GM21825 (cell line): ENCODE results near the gene RPL5.
A peak's percentile ranks its signal among the peaks of the same experiment; 100 is the strongest.

Experiments used
- ATAC-seq: cut with Tn5 transposase; IDR thresholded peaks from one replicate; pipeline ENCODE4 v1.9.1; 2021; ENCODE audit warnings: mild to moderate bottlenecking, moderate library complexity; ENCODE audit not compliant: unreplicated experiment

RPL5 gene

DNA sequence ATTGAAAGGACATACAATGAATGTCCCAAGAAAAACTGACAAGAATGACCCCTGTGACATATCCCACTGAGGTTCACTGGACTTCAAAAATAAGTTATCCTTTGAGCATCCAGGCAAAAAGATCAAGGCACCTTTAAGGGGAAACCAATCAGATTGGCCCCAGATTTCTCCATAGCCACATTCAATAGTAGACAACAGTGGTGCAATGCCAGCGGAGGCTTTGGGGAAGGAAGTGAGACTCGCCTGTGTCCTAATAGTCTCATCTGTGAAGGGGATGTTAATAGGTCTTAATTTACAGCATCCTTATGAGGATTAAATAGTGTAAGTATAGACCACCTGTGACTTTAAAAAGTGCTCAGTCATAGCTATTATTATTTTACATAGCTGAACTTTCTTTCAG lies 21.5 kb downstream of the RPL5 start:
- ATAC-seq, result no peak

DNA sequence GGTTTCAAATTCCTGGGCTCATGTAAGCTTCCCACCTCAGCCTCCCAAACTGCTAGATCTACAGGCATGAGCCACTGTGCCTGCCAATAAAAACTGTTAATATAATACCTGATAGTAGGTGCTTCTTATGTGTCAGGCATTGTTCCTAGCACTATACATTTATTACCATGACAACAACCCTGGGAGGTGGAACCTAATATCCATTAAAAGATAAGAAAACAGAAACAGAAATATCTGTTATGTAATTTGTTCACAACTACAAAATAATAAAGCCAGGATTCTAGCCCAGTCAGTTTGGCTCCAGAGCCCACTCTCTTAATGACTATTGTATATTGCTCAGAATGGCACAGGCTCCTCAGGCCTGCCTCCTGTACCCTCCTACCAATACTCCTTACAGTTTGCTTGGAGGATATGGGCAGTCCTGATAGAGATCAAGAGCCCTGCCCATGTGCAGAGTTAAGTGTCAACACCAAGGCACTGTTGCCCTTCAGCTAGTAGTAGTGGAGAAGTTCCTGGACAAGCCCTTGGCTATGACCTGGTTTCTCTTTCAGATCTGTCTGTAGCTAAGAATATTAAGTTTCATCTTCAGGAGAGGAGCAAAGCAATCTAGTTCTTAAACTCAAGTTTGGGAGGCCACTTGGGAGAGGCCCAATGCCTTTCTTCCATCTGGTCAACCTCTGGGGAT lies 22.4 kb downstream of the RPL5 start:
- no peak for ATAC-seq

DNA sequence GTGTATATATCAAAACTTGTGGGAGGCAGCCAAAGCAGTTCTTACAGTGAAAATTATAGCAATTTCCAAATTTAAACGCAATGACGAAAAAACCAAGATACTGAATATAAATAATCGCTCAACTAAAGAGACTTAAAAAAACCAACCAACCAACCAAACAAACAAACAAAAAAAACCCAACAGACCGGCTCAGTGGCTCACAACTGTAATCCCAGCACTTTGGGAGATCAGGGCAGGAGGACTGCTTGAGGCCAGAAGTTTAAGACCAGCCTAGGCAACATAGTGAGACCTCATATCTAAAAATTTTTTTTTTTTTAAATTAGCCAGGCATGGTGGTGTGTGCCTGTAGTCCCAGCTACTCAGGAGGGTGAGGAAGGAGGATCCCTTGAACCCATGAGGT lies 23.4 kb downstream of the RPL5 start:
- ATAC-seq, result no peak

DNA sequence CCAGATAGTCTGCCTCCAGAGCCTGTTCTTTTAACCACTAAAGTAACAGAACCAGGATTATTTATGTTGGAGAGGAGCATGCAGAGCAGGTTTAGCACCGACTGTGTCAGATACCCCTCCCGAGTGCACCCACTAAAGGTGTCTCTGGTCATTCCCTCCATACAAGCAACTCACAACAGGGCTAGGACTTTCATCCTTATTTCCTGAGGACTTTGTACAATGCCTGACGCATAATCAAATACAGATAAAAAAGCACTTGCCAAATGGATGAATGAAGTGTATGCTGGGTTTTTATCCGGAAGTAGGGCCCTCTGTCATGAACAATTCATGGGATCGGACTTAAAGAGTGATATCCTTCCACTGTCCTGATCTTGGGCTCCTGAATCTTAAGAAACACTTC lies 26.0 kb downstream of the RPL5 start:
- no peak for ATAC-seq

DNA sequence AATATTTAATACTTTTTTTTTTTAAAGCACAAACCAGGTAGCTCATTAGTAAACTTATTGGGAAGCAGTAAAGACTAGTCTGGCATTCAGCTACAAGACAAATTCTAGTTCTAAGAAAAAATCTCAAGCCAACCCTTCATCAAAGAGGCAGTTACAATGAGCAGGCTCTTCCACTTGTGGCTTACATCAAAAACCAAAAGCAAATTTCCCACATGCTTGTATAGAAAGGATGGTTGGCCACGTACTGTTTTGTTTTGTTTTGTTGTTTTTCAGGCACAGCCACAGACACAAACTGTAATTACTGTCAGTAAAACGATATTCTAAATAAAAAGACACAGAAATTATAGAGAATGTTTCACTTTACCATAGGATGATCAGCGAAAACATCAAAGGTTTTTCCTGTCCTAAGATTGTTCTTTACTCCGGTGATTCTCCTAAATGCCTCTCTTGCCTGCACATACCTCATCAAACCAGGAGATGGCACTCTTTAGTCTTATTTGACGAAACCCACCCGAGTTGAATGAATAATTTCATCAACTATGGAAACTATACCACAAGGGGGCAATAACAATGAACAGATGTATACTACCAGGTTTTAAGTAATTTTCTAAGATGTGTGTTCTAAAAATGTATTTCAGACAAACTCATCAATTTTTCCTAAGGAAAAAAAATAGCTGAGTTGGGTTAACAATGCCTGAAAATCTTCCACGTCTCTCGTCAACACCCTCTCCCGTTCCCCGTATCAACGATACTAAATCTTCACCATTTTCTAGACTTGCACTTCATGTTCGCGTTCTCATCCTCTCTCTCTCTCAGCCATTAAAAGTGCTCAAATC lies 26.9 kb downstream of the RPL5 start:
- no peak for ATAC-seq

DNA sequence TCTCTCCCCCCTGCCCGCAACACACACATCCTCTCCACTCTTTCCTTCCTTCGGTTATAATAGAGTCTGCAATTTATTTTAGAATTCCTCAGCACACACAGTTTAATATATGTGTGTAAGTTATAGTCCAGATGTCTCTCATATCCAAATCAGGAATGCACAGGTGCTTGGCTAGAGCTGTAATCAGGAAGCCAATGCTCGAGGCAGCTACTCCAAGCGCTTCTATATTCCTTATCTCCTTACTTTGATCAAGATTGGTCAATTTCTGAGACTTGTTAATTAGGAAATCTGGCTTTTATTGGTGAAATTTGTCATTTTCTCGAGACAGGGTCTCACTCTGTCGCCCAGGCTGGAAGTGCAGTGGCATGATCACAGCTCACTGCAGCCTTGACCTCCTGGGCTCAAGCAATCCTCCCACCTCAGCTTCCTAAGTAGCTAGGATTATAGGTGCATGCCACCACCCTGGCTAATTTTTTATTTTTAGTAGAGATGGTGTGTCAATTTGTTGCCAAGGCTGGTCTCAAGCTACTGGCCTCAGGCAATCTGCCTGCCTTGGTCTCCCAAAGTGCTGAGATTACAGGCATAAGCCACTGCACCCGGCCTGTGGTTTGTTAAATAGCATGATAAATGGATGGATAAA lies 27.7 kb downstream of the RPL5 start:
- ATAC-seq, result no peak

DNA sequence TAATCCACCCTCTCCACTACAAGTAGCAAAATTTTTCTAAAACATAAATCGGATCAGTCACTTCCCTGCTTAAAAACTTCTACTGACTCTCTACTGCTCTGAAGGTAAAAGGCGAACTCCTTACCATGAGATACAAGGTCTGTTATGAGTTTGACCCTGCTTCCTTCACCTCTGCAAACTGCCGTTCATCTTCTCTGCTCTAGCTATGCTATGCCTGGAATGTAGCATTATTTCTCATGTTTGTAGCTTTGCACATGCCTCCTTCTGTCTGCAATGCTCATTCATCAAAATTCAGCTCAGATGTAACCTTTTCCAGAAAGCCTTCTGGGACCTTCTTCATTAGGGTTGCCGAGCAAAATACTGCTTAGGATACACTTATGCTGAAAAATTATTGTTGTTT lies 30.8 kb downstream of the RPL5 start:
- ATAC-seq, result no peak

DNA sequence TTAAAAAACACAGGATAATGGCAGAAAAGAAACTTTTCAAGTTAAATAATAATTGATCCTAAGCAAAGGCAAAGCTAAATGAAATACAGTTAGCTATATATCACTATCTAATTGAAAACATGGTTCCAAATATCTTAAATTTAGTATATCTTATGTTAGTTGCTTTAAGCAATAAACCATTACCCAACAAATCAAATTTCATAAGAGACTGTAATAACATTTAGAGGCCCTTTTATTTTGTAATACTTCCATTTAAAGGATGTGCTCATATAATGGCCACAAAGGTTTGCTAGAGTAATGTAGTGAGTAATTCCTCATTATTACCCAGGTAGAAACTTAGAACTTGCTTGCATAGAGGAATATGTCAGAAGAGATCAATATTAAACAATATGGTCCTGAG lies 32.3 kb downstream of the RPL5 start:
- no peak for ATAC-seq

DNA sequence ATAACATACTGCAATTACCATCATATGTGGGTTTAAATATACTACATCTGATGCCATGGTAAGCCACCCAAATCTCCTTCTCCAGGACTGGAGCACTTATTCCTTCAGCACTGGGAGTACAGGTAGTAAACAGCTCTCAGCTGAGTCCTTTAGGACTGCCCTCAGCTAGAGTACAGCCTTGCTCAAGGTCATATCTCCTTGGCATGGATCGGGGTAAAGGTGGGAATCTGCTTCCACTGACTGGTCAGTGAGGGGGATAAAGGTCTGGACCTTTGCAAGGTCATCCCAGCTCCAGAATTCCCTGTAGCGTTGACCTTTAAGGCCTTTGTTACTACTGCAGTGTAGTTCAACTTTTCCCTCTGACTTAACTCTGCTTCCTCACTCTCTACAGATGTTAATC lies 38.8 kb downstream of the RPL5 start:
- ATAC-seq, result no peak

DNA sequence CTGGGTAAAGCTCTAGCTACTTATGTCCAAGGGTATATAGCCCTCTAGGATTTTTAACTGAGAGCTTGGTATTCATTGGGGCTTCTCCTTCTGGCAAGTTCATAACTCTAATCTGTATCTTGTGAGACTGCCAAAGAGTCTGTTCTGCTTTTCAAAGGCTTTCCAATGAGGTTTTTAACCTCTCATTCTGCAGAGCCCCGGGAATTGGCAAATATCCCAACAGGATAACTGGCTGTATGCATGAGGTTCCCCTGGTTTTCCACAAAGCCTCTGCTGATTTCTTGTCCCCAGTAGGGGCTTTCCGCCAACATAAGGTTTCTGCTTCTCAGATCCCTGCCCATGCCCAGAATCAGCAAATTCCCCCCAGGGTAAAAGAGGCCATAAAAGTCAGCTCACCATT lies 40.9 kb downstream of the RPL5 start:
- ATAC-seq, result no peak

DNA sequence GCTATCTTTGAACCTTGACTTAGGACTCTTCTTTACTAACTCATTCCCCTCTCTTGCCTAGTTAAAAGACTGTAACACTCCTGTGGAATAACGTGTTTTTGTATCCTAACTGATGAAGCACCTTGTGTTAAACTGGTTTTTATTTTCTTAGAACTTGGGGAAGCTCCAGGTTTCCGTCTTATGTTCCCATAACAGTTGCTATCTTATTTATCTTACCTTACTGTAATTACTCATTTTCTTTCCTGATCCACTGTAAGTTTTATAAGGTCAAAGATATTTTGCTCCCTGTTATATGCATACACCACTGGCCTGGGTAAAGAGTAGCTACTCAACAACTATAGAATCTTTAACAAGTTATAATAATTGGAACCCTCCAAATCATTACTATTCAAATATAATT lies 43.1 kb downstream of the RPL5 start:
- ATAC-seq, result no peak

DNA sequence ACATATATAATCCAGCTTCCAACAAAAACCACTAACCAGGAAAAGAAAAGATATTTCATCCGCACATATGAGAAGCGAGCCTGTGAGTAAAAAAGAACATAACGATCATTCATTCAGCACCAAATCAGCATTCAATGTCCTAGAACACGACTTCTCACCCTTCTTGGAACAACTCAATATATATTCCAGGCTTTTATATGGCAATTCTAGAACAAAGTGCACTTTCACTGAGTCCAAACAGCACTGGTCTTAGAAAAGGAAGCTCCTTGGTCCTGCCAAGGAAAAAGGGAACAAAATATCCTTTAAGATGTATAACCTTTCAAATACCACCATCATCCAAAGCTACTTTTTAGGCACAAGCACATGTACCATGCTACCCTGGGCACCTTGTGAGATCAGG lies 44.5 kb downstream of the RPL5 start:
- ATAC-seq, result no peak

DNA sequence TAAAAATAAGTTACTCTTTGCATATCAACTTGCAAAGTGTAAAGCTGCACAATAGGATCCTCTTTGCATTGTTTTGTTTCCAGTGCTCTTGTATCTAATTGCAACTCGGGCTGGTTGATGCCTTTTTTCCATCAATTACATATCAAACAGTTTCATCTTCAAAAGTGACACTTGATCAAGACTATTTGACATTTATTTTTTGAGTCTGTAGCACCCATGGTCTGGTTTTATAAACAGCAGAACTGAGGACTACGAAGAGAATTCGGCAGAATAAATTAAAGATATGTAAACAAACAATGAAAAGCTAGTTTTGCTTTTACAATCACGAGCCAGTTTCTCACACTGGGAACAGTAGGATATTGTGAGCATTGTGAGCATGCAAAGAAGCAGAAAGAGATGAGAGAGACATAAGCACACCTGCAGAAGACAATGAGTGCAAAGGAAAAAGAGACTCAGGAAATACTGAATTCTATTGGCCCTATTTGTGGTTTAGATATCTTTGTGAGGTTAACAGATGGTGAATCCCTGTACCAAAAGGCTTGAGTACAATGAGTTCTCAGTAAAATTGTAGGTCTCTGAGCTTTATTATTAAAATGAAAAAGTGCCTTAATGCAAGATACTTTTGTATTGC lies 45.4 kb downstream of the RPL5 start:
- ATAC-seq, result no peak

DNA sequence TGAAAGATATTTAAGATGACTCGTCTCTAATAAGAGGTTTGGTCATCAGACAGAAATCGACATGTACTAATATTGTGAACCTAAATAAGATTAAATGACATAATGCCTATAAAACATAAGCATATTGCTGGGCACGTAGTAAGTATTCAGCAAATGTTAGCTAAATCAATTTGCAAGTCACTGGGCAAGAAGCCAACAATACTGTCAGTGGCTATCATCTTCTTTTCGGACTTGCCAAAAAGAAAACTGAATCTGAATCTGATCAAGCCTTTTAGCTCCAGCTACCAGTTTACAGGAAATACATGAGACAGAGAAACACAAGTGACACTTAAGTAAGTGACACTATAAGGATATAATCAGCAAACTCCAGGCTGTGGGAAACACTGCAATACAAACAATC lies 46.0 kb downstream of the RPL5 start:
- no peak for ATAC-seq

DNA sequence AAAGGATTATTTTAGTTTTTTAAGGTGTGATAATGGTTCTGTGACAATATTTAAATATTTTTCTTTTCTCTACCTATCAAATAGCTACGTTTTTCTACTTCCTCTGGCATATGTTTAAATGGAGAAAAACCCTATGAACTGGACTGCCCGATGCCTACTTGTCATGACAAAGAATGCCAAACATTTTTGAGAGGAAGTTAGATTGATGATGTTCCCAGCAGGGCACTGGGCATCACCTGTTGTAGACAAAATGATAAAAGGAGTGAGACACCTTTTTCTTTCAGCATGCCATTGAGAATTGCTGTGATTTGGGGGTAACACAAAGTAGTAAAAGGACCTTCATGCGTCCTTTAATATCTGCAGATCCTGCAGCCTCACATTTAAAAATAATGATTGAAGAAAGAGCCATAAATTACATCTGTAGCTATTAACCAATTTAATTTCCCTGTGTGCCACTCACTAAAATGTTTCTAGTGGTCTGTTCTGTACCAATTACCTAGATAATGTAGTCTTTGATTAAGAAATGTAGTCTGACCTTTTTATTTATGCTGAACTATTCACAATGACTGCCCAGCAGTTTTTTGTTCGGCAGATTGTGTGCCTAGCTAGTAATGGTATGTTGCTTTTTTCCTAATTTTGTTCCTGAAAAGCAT lies 47.6 kb downstream of the RPL5 start:
- no peak for ATAC-seq

DNA sequence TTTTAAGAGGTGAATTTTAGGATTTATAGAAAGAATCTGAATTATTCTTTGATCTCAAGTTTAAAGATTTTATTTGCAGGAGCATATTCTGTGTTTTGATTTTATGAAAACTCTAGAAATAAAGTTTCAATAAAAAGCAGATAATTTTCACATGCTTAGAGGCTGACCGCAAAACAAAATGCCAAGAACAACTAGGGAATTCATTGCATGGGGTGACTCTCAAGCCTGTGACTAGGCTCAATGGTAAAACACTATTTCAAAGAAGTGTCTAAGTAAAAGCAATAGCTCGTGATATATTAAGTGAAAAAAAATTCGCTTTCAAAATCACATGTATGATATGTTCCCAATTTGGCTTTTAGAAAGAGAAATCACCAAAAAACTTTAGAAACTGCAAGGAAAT lies 49.6 kb downstream of the RPL5 start:
- no peak for ATAC-seq

DNA sequence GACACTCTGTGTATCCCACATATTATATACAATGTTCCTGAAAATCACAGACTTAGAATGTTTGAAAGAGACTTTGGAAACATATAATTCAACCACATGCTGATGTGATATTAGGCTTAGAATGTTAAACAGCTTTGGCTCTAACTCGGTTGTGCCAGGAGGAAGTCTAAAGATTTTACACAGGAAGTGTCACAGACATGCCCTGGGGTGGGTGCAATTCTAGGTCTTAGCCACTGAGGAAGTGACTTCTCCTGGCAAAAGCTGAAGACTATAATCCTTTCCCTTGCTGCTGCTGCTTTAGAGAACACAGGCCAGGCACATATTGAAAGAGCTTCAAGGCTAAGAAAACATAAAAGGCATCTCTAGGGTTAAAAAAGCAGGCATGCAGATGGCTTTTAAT lies 51.0 kb downstream of the RPL5 start:
- ATAC-seq, result peak; percentile 59

DNA sequence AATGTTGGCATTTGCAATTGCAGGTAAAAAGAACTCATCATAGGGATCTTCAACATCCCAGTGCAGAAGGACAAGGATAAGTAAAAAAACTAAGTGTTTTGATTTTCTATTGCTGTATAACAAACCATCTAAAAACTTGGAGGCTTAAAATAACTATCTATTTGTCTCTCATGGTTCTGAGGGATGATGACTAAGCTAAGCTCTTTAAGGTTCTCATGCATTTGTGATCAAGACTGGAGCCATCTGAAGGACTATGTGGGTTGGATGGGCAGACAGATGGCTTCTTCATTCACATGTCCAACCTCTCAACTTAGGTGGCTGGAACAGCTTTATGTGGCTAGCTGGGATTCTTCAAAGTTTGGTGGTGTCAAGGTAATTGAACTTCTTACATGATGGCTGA lies 51.5 kb downstream of the RPL5 start:
- no peak for ATAC-seq

DNA sequence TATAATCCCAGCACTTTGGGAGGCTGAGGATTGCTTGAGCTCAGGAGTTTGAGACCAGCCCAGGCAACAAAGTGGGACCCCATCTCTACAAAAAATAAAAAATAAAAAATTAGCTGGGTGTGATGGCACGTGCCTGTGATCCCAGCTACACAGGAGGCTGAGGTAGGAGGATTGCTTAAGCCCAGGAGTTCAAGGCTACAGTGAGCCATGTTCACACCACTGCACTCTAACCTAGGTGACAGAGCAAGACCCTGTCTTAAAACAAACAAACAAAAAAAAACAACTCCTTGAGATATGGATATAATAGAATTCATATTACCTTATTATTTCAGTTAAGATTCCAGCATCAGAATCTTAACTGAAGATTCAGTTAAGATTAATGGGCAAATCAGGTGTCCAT lies 52.4 kb downstream of the RPL5 start:
- ATAC-seq, result no peak

DNA sequence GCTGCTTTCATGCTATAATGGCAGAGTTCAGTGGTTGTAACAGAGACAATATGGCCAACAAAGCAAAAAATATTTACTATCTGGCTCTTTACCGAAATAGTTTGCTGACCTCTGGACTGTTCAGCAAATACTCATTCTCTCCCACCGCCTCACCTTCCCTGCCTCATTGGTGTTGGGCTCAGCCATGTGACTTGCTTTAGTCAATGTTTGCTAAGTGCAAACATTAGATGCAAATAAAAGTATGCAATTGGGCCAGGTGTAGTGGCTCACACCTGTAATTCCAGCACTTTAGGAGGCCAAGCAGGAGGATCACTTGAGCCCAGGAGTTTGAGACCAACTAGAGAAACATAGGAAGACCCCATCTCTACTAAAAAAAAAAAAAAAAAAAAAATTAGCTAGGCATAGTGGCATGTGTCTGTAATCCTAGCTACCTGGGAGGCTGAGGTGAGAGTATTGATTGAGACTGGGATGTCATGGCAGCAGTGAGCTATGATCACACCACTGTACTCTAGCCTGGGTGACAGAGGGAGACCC lies 55.1 kb downstream of the RPL5 start:
- ATAC-seq, result no peak

DNA sequence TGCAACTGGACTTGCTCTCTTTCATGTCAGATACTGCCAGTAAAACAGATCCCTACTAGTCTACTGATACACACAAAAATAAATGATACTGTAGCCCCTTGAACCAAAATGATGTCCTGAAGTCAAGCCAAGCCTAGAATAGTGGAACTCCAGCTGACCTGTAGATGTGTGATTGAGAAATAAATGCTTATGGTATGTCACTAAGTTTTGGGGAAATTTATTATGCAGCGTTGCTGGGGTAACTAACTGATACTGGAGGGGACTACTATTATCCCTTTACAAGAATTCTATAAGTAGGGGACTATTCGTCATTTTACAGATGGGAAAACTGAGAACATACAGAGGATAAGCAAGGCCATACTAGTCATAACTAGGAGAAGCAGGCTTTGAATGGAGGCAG lies 55.6 kb downstream of the RPL5 start:
- no peak for ATAC-seq
